AG09319 (cell line): ENCODE results near the gene ITGAD.

ENCODE experiments used
- DNase-seq: peaks from one replicate; pipeline ENCODE4 v3.0.0-alpha.2; 2010; ENCODE audit warnings: low read depth; ENCODE audit errors: extremely low read depth
- TF ChIP-seq, protein P1 (sequence below): IDR thresholded peaks from 2 replicates; pipeline ENCODE4 v1.5.1; 2011; ENCODE audit warnings: low read depth, mild to moderate bottlenecking, inconsistent platforms, low read length, moderate library complexity

The ITGAD gene

DNA sequence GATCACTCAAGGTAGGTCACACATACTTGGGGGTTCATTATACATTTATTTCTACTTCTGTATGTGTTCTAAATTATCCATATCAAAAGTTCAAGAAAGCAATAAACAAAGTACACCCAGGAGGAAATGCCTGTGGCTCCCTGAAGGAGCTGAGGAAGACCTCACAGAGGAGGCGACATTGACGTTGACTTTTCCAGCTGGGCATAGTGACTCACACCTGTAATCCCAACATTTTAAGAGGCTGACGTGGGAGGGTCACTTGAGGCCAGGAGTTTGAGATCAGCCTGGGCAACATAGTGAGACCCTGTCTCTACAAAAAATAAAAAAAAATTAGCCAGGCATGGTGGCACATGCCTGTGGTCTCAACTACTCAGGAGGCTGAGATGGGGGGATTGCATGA, 16.3 kb downstream of the ITGAD start:
- DNase-seq: no peak
- TF ChIP-seq, protein P1, sequence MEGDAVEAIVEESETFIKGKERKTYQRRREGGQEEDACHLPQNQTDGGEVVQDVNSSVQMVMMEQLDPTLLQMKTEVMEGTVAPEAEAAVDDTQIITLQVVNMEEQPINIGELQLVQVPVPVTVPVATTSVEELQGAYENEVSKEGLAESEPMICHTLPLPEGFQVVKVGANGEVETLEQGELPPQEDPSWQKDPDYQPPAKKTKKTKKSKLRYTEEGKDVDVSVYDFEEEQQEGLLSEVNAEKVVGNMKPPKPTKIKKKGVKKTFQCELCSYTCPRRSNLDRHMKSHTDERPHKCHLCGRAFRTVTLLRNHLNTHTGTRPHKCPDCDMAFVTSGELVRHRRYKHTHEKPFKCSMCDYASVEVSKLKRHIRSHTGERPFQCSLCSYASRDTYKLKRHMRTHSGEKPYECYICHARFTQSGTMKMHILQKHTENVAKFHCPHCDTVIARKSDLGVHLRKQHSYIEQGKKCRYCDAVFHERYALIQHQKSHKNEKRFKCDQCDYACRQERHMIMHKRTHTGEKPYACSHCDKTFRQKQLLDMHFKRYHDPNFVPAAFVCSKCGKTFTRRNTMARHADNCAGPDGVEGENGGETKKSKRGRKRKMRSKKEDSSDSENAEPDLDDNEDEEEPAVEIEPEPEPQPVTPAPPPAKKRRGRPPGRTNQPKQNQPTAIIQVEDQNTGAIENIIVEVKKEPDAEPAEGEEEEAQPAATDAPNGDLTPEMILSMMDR: no peak

DNA sequence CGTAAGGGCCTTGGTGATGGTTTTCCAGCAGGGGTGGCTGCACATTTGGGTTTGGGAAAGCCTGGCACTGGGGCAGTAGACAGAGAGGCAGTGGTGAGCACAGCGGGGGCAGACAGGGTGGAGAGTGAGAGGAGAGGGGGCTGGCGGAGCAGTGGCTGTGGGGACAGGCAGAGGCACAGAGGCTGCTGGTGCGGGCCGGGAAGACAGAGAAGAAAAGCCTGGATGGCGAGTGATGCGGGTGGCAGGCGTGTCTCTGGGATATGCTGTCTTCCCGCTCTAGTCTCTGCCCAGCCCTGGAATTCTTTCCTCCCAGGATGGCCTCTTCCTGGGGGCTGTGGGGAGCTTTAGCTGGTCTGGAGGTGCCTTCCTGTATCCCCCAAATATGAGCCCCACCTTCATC, 16.9 kb downstream of the ITGAD start:
- no peak for DNase-seq
- TF ChIP-seq, protein P1: no peak

DNA sequence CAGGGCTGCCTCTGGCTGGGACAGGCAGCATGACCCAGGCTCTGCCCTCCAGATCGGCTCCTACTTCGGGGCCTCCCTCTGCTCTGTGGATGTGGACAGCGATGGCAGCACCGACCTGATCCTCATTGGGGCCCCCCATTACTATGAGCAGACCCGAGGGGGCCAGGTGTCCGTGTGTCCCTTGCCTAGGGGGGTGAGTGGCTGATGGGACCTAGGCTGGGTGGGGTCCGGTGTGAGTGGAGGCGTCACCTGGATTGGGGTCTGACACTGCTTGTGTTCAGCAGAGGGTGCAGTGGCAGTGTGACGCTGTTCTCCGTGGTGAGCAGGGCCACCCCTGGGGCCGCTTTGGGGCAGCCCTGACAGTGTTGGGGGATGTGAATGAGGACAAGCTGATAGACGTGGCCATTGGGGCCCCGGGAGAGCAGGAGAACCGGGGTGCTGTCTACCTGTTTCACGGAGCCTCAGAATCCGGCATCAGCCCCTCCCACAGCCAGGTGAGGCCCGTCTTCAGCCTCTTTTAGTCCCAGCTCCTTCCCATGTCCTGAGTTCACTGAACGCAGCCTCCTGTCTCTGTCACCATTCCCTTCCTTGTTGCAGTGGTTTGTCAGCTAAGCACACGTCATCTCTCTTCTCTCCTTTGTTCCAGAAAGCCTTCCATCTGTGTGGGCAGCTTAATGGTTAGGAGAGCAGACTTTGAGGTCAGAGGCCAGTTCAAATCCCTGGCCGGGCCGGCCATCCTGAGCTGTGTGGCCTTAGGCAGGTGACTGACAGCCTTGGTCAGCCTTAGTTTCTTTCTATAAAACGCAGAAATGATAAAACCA, 18.1 kb downstream of the ITGAD start:
- TF ChIP-seq, protein P1: no peak
- DNase-seq: no peak

DNA sequence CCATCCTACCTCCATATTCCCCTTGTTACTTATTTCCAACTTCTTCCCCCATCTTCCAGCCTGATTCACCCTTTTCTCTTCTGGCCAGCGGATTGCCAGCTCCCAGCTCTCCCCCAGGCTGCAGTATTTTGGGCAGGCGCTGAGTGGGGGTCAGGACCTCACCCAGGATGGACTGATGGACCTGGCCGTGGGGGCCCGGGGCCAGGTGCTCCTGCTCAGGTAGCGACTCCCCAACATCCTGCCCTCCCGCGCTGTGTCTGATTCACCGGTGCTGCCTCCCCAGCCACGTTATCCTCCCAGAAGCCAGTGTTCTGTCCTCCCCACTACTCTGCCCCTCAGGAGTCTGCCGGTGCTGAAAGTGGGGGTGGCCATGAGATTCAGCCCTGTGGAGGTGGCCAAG, 19.6 kb downstream of the ITGAD start:
- DNase-seq: no peak
- TF ChIP-seq, protein P1: no peak

DNA sequence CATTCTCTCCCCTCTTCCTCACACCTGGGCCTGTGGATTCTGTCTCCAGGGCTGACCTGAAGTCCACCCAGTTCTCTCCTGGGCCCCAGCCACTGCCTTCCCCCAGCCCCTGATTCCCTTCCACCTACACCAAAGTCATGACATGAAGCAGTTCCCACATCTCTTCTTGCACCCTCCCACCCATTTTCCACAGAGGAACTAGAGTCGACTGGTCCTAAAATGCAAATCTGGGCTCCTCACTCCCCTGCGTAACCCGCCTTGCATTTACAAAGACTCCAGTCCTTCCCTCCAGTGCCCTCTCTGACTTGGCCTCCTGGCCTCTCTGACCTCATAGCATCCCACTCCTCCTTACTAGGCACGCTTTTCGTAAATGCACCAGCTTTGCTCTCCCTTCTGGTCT, 20.2 kb downstream of the ITGAD start:
- TF ChIP-seq, protein P1: no peak
- DNase-seq: no peak

DNA sequence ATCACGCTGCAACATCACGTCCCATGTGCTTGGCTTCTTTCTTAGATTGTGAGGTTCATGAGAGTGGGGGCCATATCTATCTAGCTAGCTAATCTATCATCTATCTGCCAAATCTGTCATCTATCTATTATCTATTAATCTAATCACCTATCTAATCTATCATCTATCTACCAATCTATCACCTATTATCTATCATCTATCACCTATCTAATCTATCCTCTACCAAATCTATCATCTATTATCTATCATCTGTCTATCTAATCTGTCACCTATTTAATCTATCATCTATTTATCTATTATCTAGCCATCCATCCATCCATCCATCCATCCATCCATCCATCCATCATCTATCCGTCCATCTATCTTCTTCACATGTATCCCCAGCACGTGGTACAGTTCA, 20.8 kb downstream of the ITGAD start:
- DNase-seq: no peak
- TF ChIP-seq, protein P1: no peak

DNA sequence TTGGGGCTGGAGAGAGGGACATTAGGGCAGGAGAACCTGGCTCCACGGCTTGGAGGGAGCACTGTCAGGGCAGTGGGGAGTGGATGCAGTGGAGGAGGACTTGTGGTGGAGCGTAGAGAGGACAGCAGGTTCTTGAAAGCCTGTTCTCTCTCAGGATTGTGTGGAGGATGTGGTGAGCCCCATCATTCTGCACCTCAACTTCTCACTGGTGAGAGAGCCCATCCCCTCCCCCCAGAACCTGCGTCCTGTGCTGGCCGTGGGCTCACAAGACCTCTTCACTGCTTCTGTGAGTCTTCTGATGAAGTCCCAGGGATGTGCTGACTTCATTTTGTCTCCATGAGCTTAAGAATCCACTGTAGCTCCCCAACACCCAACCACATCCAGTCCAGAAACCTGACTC, 21.6 kb downstream of the ITGAD start:
- no peak for DNase-seq
- TF ChIP-seq, protein P1: no peak
